Stimulated activated CD8-positive, alpha-beta memory T cell treated with anti-CD3 and anti-CD28 coated beads, Interleukin-4, amount 100 ng/mL, for 24 hours (primary cell): ENCODE results near the gene BNIP2.

Experiments
- DNase-seq: peaks from one replicate; pipeline ENCODE4 v3.0.0-alpha.2; 2020; ENCODE audit warnings: low read depth

Gene BNIP2

GRCh38 chr15:59622289-59622688 is 66.8 kb downstream of the BNIP2 start:
- peak; percentile 43 for DNase-seq

- DNase-seq = no peak
These were observed 70.7 kb downstream of the BNIP2 start for GRCh38 chr15:59618406-59618805.

GRCh38 chr15:59616379-59616778 is 72.7 kb downstream of the BNIP2 start:
- DNase-seq = no peak

GRCh38 chr15:59615661-59616060 is 73.5 kb downstream of the BNIP2 start:
- DNase-seq = no peak

DNA sequence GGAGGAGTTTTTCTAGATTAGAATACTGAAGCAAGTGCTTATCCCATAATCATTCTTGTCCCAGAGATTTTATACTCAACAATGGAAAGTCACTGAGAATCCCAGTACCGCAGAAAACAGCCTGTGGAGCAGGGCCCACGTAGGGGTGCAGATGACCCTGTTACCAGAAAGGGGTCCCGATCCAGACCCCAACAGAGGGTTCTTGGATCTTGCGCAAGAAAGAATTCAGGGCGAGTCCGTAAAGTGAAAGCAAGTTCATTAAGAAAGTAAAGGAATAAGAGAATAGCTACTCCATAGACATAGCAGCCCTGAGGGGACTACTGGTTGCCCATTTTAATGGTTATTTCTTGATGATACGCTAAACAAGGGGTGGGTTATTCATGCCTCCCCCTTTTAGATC is 75.0 kb downstream of the BNIP2 start:
- no peak for DNase-seq

DNA sequence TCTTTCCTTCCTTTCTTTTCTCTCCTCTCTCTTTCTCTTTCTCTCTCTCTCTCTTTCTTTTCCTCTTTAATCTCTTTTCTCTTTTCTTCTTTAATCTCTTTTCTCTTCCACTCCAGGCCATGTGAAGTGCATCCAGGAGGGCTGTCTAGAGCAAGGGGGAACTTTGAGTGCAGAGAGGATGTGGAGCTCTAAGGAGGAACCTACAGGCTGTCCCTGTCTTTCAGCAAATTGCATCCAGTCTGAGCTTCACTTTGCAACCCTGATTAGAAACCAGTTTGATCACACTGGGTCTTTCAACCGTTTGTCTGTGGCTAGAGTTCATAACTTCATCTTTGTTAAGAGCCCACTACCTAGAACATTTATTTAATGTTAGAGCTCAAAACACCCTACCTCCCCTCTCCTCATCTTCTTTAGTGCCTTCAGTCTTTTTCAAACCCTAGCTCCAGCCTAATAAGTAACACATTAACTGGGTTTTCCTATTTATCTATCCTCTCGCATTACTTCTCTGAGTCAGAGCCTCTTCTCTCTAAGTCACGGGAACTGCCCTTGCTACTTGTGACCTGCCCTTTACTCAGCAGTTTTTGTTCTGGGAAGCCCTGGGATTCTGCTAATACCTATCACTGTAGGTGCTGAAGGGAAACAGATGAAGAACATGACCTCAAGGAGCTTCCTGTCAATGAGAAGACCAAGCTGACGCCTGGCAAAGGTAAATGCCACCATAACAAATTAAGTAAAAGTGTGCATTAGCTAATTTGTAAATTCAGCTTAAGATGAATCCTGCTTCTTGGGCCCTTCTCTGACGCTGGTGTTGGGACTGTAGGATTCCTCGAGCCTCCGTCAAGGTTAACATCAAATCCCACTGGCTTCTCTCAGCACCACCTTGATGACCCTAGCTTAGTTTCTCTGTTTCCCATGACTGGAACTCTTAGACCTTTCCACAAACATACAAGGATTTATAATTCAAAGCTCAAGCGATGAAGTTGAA is 77.6 kb downstream of the BNIP2 start, which contains the start of gene GCNT3:
Gene GCNT3, plus strand, starts transcription at position 508 of the 985 bp plus-strand sequence. CDS start 6,456 bp downstream, outside the sequence.
- no peak for DNase-seq

GRCh38 chr15:59609730-59610712 is 79.1 kb downstream of the BNIP2 start:
- no peak for DNase-seq
